GM12891 (cell line): ENCODE data around the gene SCN4A.

ENCODE experiments used
- DNase-seq: peaks from one replicate; pipeline ENCODE4 v3.0.0; 2011; ENCODE audit warnings: low spot score; ENCODE audit not compliant: insufficient read length
- FAIRE-seq: peaks from 2 replicates; lab custom pipeline; 2011; peaks lifted over from hg19 to GRCh38; lab: Jason Lieb, UNC
- PAX5 ChIP-seq: IDR thresholded peaks from 2 replicates; pipeline ENCODE4 v1.6.1; 2011; ENCODE audit warnings: low read length, moderate library complexity, mild to moderate bottlenecking; ENCODE audit not compliant: insufficient read depth, severe bottlenecking
- POLR2A ChIP-seq: IDR thresholded peaks from 2 replicates; pipeline ENCODE4 v1.6.1; 2011; ENCODE audit warnings: low read depth, low read length, control low read depth
- POLR2AphosphoS5 ChIP-seq: IDR thresholded peaks from 2 replicates; pipeline ENCODE4 v1.6.1; 2011; ENCODE audit warnings: low read depth, low read length, control low read depth
- POU2F2 ChIP-seq: IDR thresholded peaks from 2 replicates; pipeline ENCODE4 v1.6.1; 2011; ENCODE audit warnings: low read depth, mild to moderate bottlenecking, control low read depth, low read length, moderate library complexity
- SPI1 ChIP-seq: IDR thresholded peaks from 2 replicates; pipeline ENCODE4 v1.6.1; 2011; ENCODE audit warnings: low read depth, low read length, control low read depth
- TAF1 ChIP-seq: IDR thresholded peaks from 2 replicates; pipeline ENCODE4 v1.6.1; 2011; ENCODE audit warnings: low read depth, low read length, control low read depth

The SCN4A gene

DNA sequence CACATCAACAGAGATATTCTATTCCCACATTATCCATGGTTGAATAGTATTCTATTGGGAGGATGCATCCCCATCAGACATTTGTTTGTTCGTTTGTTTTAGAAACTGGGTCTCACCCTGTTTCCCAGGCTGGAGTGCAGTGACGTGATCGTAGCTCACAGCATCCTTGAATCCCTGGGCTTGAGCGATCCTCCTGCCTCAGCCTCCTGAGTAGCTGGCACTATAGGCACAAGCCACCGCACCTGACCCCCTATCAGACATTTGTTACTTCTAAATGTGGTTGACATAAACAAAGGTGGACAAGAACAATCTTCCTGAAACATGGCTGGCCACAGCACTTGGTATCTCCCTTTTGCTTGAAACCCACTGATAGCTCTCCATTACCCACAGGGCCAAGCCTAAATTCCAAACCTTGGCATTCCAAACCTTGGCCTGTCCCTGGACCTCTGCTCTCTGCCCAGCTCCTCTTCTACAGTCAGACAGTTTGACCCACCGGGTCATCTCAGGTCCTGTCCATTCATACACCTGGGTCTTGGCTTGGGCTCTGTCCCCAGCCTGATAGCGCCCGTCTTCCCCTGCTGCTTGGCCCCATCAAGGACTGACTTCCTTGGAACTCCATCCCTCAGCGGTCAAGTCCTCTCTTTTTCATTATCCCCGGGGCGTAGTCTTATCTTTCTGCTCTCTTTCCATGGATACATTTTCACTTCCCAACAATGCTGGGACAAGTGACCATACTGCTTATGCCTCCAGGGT, 23.9 kb upstream of the SCN4A start:
- TF ChIP-seq PAX5 (no peak), POLR2A (no peak), POLR2AphosphoS5 (no peak), TAF1 (no peak), SPI1 (no peak), POU2F2 (no peak)
- FAIRE-seq (no peak), DNase-seq (no peak)

DNA sequence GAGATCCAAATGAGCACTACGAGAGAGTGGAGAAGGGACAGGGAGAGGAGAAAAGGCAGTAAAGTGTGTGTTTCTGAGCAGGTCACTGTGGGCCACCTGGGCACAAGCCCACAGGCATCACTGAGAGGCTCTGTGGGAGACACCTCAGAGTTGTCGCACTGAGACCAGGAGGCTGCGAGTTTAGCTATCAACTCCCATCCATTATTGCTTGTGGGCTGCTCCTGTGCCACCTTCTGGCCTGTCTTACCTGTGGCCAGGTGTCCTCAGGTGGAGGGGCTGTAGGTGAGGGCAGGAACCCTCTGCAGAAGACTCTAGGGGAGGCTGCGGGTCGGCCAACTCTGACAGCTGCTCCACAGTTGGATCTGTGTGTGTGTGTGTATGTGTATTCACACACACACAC, 22.9 kb upstream of the SCN4A start:
- DNase-seq (no peak), FAIRE-seq (no peak)
- TF ChIP-seq SPI1 (no peak), POU2F2 (no peak), PAX5 (no peak), TAF1 (no peak), POLR2AphosphoS5 (no peak), POLR2A (no peak)

DNA sequence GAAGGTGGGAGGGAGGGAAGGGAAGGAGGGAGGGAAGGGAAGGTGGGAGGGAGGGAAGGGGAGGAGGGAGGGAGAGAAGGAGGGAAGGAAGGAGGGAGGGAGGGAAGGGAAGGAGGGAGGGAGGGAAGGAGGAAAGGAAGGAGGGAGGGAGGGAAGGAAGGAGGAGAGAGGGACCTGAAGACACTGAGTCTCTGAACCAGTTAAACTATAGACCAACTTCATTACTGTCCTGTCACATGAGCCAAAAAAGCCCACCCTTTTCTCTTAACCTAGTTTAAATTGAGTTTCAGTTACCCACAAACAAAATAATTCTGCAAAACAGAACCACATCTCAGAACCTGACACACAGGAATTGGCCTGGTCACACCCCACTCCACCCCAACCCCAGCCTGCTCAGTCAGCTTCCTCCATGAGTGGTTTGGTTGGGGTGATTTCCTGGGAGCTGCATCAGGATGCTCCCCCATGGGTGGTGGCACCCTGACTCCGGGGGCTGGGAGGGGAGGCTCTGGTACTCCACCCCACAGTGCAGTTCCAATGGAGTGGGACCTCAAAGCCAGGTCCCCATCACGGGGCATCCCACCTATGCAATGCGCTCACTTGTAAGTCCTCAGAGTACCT, 20.8 kb upstream of the SCN4A start:
- FAIRE-seq (no peak), DNase-seq (no peak)
- TF ChIP-seq POLR2AphosphoS5: no peak
- TF ChIP-seq POU2F2: no peak
- no peak for TF ChIP-seq PAX5
- TF ChIP-seq POLR2A: no peak
- TF ChIP-seq SPI1: no peak
- no peak for TF ChIP-seq TAF1

GRCh38 chr17:63991611-63992010, 18.9 kb upstream of the SCN4A start:
- no peak for TF ChIP-seq POLR2AphosphoS5
- FAIRE-seq: no peak
- DNase-seq: no peak

DNA sequence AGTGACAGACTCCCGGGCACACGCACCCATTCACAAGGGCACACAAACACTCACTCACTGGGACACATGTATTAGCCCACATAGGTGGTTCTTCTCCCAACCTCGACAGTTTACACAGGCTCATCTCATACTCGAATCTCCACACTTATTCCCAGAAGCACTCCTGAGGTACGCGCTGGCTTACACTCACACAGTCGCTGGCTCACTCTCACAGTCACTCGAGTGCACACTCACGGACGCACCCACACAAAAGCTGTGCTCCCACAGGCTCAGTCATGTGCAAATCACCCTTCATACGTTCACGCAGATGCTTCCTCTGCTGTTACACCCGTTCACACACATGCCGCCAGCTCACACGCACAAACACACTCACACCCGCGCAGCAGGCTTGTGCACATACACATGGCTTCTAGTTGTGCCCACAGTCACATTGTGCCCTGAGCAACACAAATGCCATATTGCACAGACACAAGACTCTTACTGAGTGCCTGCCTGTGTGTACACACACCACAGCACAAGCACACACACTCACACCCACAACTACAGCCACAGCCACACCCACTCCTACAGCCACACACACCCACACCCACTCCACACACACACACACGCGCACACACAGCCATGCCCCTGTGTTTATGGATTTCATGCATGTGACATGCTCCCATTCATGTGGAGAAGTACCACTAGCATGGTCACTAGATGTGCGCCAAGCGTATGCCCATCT, 17.1 kb upstream of the SCN4A start:
- TF ChIP-seq POU2F2 (no peak), PAX5 (no peak), POLR2AphosphoS5 (no peak), POLR2A (no peak), TAF1 (no peak), SPI1 (no peak)
- no peak for DNase-seq
- FAIRE-seq: peak; percentile 9

GRCh38 chr17:63988741-63989621, 16.3 kb upstream of the SCN4A start:
- no peak for FAIRE-seq
- no peak for DNase-seq
- TF ChIP-seq TAF1: no peak
- TF ChIP-seq POLR2A: no peak
- no peak for TF ChIP-seq SPI1
- no peak for TF ChIP-seq POLR2AphosphoS5
- TF ChIP-seq POU2F2: no peak
- no peak for TF ChIP-seq PAX5

- no peak for TF ChIP-seq POU2F2
- TF ChIP-seq POLR2A: no peak
- no peak for TF ChIP-seq SPI1
- no peak for TF ChIP-seq POLR2AphosphoS5
- no peak for TF ChIP-seq TAF1
- TF ChIP-seq PAX5: no peak
- no peak for DNase-seq
- no peak for FAIRE-seq
These were observed 15.4 kb upstream of the SCN4A start for GRCh38 chr17:63988127-63988478.

DNA sequence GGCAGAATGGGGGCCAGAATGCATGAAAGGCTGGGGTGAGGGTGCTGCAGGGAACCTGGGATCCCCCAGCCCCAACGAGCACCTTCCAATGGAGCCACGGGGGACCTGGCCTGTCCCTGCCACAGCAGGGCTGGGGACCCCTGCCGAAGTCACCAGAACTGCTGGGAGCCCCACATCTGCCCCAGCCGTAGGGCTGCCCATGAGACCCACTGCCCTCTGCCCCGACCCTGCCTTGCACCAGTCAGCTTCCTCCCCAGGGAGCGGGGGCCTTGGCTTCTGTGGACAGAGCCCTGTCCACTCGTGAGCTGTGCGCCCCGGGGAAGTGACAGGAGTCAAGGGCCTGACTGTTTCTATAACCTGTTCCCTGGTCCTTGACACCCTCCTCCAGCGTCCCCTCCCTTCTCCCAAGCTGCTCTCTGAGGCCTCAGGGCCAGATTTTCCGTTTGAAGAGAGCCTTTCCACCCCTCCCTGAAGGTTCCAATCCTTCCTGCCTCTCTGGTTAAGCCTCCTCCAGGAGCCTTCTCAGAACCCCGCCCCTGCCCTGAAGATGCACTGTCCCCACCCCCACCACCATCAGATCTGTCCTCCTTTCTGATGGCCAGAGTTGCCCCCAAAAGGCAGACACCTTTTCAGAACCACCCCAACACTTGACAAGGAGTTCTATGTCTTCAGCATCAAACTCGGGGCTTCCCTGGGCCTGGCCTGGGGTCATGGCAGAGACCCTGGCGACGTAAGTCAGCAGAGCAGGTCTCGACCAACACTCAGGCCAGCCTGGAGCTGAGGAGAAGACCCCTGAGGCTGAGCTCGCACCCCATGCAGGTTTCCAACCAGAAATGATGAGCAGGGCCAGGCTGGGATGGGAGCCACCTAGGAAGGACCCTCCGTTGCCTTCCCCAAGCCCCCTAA, 14.8 kb upstream of the SCN4A start:
- DNase-seq (no peak), FAIRE-seq (no peak)
- TF ChIP-seq SPI1 (no peak), PAX5 (no peak), POLR2AphosphoS5 (no peak), POLR2A (no peak), TAF1 (no peak), POU2F2 (no peak)
